ENCODE data around the gene CELF1. TPM values are rescaled to one million over a fixed set of nuclear protein-coding genes. Genes with fewer than 3 reads are reported as not detected.

Gene CELF1
- total and polyA plus RNA-seq, 2 donors (not counting 1 experiment from before 2014, with no cell fraction given), result 81.1 to 100 TPM

DNA sequence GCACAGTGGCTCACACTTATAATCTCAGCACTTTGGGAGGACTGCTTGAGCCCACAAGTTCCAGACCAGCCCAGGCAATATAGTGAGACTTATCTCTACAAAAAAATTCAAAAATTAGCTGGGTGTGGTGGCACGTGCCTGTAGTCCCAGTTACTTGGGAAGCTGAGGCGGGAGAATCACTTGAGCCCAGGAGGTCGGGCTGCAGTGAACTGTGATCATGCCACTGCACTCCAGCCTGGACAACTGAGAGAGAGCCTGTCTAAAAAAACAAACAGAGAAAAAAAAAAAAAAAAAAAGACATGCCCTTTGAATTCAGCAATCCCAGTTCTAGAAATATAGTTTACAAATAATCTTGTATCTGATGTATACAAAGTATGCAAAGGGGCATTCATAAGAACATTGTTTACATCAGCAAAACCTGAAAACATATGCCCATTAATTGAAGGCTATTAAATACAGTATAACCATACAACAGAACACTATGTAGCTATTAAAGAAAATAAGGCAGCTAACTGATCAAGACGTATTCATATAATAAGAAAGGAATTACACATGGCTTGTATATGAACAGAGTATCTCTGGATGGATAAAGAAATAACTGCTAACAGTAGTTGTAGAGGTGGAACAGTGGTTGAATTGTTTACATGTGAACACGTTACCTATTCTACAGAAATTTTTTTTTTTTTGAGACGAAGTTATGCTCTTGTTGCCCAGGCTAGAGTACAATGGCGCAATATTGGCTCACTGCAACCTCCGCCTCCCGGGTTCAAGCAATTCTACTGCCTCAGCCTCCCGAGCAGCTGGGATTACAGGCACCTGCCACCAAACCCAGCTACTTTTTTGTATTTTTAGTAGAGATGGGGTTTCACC, 35.7 kb downstream of the CELF1 start:
- H4K20me1 ChIP-seq (ENCODE audit: control insufficient read depth, extremely low read depth, insufficient read depth, low read length), result peaks cover 1% of the 10 kb centered on the region
- H2AFZ ChIP-seq (ENCODE audit: low read length), result no peak overlapping the region
- no peaks in the 10 kb centered on the region for H3K27me3 ChIP-seq (ENCODE audit: control insufficient read depth, insufficient read depth, low read length)
- H3K4me3 ChIP-seq (replicated peaks in 1 of 4; ENCODE audit: control extremely low read depth in 1 of 4, insufficient read depth in 1 of 4, low read depth in 3 of 4, low read length in 4 of 4), result no peak overlapping the region
- H3K9ac ChIP-seq (ENCODE audit: insufficient read depth, low read length), result no peak overlapping the region
- no peaks in the 10 kb centered on the region for H3K36me3 ChIP-seq (ENCODE audit: control insufficient read depth, insufficient read depth, low read length)
- no peak for DNase-seq (ENCODE audit: low read depth in 2 of 2)
- H3K4me1 ChIP-seq (ENCODE audit: control insufficient read depth, extremely low read depth, insufficient read depth, low read length), result peaks cover 25% of the 10 kb centered on the region
- H3K9me3 ChIP-seq (ENCODE audit: control insufficient read depth, insufficient read depth, low read depth, low read length), result no peaks in the 10 kb centered on the region
- H3K4me2 ChIP-seq (ENCODE audit: extremely low read depth, insufficient read depth, low read length), result no peak overlapping the region
- no peak overlapping the region for H3K27ac ChIP-seq (ENCODE audit: insufficient read depth, low read length)
- peaks cover 81% of the 10 kb centered on the region for H3K79me2 ChIP-seq (ENCODE audit: control insufficient read depth, insufficient read depth, low read length)
- TF ChIP-seq EZH2 (IDR thresholded peaks at IDR 0.05; ENCODE audit: low read length, missing control alignments), result no peak
- TF ChIP-seq, protein P1, sequence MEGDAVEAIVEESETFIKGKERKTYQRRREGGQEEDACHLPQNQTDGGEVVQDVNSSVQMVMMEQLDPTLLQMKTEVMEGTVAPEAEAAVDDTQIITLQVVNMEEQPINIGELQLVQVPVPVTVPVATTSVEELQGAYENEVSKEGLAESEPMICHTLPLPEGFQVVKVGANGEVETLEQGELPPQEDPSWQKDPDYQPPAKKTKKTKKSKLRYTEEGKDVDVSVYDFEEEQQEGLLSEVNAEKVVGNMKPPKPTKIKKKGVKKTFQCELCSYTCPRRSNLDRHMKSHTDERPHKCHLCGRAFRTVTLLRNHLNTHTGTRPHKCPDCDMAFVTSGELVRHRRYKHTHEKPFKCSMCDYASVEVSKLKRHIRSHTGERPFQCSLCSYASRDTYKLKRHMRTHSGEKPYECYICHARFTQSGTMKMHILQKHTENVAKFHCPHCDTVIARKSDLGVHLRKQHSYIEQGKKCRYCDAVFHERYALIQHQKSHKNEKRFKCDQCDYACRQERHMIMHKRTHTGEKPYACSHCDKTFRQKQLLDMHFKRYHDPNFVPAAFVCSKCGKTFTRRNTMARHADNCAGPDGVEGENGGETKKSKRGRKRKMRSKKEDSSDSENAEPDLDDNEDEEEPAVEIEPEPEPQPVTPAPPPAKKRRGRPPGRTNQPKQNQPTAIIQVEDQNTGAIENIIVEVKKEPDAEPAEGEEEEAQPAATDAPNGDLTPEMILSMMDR (conservative IDR thresholded peaks at IDR 0.05 in 1 of 2, IDR thresholded peaks at IDR 0.05 in 1 of 2; ENCODE audit: low read depth in 1 of 2, low read length in 2 of 2), result no peak

DNA sequence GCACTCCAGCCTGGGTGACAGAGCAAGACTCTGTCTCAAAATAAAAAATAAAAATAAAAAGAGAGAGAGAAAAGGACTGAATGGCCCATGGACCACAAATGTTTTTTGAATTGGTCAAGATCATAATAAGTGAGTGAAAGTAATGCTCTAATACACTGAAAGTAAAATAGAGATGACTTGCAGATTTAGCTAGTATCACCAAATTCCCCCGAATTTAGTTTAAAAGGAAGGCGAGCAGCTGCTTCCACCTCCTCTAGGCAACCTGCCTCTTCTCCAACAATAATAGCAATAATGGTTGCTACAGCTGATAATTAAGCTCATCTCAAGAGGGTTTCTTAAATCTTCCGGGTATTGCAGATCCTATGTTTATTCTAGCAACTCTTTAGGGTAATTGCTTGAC, 36.8 kb downstream of the CELF1 start:
- TF ChIP-seq EZH2 (IDR thresholded peaks at IDR 0.05; ENCODE audit: low read length, missing control alignments), result no peak
- TF ChIP-seq, protein P1 (conservative IDR thresholded peaks at IDR 0.05 in 1 of 2, IDR thresholded peaks at IDR 0.05 in 1 of 2; ENCODE audit: low read depth in 1 of 2, low read length in 2 of 2), result no peak

DNA sequence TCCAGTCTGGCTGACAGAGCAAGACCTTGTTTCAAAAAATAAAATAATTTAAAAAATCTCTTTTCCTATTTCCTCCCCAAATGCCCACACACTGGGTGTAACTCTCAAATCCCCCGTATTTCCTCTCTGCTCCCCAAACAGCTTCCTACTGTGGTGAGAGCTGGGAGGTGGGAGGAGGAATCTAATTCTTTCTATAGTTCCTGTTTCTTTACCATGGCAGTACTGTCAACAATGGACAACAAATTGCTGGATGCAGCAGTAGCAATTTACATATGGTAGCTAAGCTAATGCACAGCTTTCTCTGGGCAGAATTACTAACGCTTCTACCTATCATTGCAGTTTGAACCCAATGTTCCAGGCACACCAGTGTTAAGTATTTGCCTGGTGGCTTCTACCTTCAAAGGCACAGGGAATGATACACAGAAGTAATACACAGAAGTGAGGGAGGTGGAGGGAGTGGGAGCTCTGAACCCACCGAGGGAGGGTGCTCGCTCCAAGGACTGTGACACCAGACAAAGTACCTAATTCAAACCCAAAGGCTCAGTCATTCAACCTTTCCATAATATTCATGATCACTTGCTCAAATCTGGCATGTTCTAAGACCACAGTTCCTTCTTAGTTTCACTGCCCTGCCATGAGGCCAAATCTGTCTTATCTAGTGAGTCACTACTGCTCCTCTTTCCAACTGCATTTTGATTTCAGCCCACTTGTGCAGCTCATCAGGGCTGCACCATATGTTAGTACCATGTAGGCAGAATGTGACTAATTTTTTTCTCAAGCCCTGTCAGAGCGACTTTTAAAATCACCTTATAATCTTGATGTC, 37.9 kb downstream of the CELF1 start:
- Histone ChIP-seq H3K36me3 (ENCODE audit: control insufficient read depth, insufficient read depth, low read length) (no peaks in the 10 kb centered on the region), H2AFZ (ENCODE audit: low read length) (no peak overlapping the region), H3K9ac (ENCODE audit: insufficient read depth, low read length) (no peak overlapping the region), H3K4me1 (ENCODE audit: control insufficient read depth, extremely low read depth, insufficient read depth, low read length) (peaks cover 35% of the 10 kb centered on the region), H3K27me3 (ENCODE audit: control insufficient read depth, insufficient read depth, low read length) (no peaks in the 10 kb centered on the region), H3K9me3 (ENCODE audit: control insufficient read depth, insufficient read depth, low read depth, low read length) (no peaks in the 10 kb centered on the region), H4K20me1 (ENCODE audit: control insufficient read depth, extremely low read depth, insufficient read depth, low read length) (no peaks in the 10 kb centered on the region), H3K79me2 (ENCODE audit: control insufficient read depth, insufficient read depth, low read length) (peaks cover 80% of the 10 kb centered on the region), H3K4me2 (ENCODE audit: extremely low read depth, insufficient read depth, low read length) (peak overlapping the region; percentile 17), H3K27ac (ENCODE audit: insufficient read depth, low read length) (peak overlapping the region; percentile 48), H3K4me3 (replicated peaks in 1 of 4; ENCODE audit: control extremely low read depth in 1 of 4, insufficient read depth in 1 of 4, low read depth in 3 of 4, low read length in 4 of 4) (no peak overlapping the region)
- TF ChIP-seq, protein P1 (conservative IDR thresholded peaks at IDR 0.05 in 1 of 2, IDR thresholded peaks at IDR 0.05 in 1 of 2; ENCODE audit: low read depth in 1 of 2, low read length in 2 of 2), result no peak
- no peak for TF ChIP-seq EZH2 (IDR thresholded peaks at IDR 0.05; ENCODE audit: low read length, missing control alignments)
- DNase-seq (ENCODE audit: low read depth in 2 of 2), result peak; percentile 84 to 95

More for the DNA sequence above, 36.8 kb downstream of the CELF1 start:
- peaks cover 81% of the 10 kb centered on the region for H3K79me2 ChIP-seq (ENCODE audit: control insufficient read depth, insufficient read depth, low read length)
- no peak overlapping the region for H3K4me3 ChIP-seq (replicated peaks in 1 of 4; ENCODE audit: control extremely low read depth in 1 of 4, insufficient read depth in 1 of 4, low read depth in 3 of 4, low read length in 4 of 4)
- no peak overlapping the region for H3K4me2 ChIP-seq (ENCODE audit: extremely low read depth, insufficient read depth, low read length)
- no peaks in the 10 kb centered on the region for H3K9me3 ChIP-seq (ENCODE audit: control insufficient read depth, insufficient read depth, low read depth, low read length)
- no peak for DNase-seq (ENCODE audit: low read depth in 2 of 2)
- no peak overlapping the region for H3K9ac ChIP-seq (ENCODE audit: insufficient read depth, low read length)
- H3K27ac ChIP-seq (ENCODE audit: insufficient read depth, low read length), result no peak overlapping the region
- no peaks in the 10 kb centered on the region for H3K36me3 ChIP-seq (ENCODE audit: control insufficient read depth, insufficient read depth, low read length)
- peaks cover 32% of the 10 kb centered on the region for H3K4me1 ChIP-seq (ENCODE audit: control insufficient read depth, extremely low read depth, insufficient read depth, low read length)
- H4K20me1 ChIP-seq (ENCODE audit: control insufficient read depth, extremely low read depth, insufficient read depth, low read length), result peaks cover 1% of the 10 kb centered on the region
- H3K27me3 ChIP-seq (ENCODE audit: control insufficient read depth, insufficient read depth, low read length), result no peaks in the 10 kb centered on the region
- H2AFZ ChIP-seq (ENCODE audit: low read length), result no peak overlapping the region

Data from fibroblast of lung (primary cell).